Activated naive CD4-positive, alpha-beta T cell treated with anti-CD3 and anti-CD28 coated beads for 36 hours (primary cell): ENCODE data around the gene GPR78. TPM values are rescaled to one million over a fixed set of nuclear protein-coding genes. Genes with fewer than 3 reads are reported as not detected.
"Not testable (repeated sequence)": the region's sequence is repeated elsewhere in the genome, so short reads cannot be mapped to it uniquely, and the experiment has no call there.

ENCODE experiments used
- CTCF ChIA-PET: fragments of 350-600 bp; sonication (Branson Sonifier 250); formaldehyde crosslinking; loops from one replicate; lab custom pipeline; 2021; ENCODE audit warnings: antibody characterized with exemption; lab: Charles Lee
- DNase-seq: peaks from one replicate; pipeline ENCODE4 v3.0.0-alpha.2; 2020
- H3K27ac Mint-ChIP-seq: one replicate; pipeline ENCODE4 v1.8.0; 2021; ENCODE audit warnings: mild to moderate bottlenecking, mixed read lengths
- H3K27me3 Mint-ChIP-seq: one replicate; pipeline ENCODE4 v1.8.0; 2021; ENCODE audit warnings: low read depth, mixed read lengths
- H3K36me3 Mint-ChIP-seq: one replicate; pipeline ENCODE4 v1.8.0; 2021; ENCODE audit warnings: low read depth, mixed read lengths
- H3K4me1 Mint-ChIP-seq: one replicate; pipeline ENCODE4 v1.8.0; 2021; ENCODE audit warnings: low read depth, mixed read lengths
- H3K4me3 Mint-ChIP-seq: one replicate; pipeline ENCODE4 v1.8.0; 2021; ENCODE audit warnings: mild to moderate bottlenecking, moderate library complexity, mixed read lengths
- H3K9me3 Mint-ChIP-seq: one replicate; pipeline ENCODE4 v1.8.0; 2021; ENCODE audit warnings: mixed read lengths
- intact Hi-C: fragments of 100-400 bp; cut with micrococcal nuclease; formaldehyde crosslinking; loops from one replicate; pipeline ENCODE4 v1.15.1; 2023
- total RNA-seq, 2 experiments: library from RNA; stranded (reverse); gene quantifications; one replicate each; pipeline ENCODE4 v1.2.3, GENCODE V29; 2021

The GPR78 gene
- total RNA-seq, 2 experiments from 2014 or later = not detected

DNA sequence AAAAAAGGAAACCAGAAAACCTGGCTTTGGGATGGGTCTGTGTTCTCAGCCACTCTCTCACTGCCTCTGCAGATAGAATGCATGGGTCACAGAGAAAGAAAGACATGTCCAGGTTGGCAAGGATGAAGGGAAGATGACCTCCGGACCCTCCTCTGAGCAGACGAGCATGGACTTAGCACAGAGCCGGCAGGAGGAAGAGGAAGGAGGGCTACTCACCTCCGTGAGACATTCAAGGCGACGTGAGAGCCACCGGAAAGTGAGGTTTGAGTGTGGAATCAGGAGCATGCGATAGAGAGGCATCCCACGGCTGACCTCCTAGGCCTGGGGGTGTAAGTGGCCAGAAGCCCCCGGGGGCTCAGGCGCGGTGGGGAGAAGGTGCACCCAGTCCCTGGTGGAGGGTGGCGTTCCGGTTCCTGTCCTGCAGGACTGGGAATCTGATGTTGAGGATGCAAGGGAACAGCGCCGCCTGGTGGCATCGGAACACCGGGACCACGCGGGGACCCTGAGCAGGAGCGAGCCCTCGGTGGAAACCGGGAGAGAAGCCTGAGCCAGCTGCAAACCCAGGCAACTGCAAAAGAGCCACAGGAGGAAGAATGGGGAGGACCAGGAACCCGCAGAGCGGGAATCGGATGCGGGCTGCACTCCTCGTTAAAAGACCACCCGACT lies 50.2 kb downstream of the GPR78 start:
- DNase-seq, H3K36me3 Mint-ChIP-seq, intact Hi-C loops, H3K27ac Mint-ChIP-seq, H3K4me3 Mint-ChIP-seq, CTCF ChIA-PET, H3K4me1 Mint-ChIP-seq, H3K9me3 Mint-ChIP-seq, H3K27me3 Mint-ChIP-seq: not testable (repeated sequence)

DNA sequence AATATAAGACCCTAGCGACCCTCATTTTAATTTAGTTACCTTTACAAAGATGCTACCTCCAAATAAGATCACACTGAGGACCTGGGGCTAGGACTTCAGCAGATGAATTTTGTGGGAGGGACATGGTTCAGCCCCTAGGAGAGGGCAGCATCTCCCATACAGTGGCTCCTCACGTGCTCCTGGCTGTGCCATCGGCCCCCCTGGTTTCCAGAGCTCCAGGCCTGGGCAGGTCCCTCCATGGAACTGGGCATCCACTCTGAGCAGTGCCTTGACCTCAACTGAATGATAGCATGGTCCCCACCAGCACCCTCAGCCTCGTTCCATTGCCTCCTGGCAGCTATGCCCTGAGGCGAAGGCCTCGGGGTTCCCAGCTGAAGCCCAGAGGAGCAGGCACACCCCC lies 51.7 kb downstream of the GPR78 start:
- H3K36me3 Mint-ChIP-seq, H3K4me3 Mint-ChIP-seq, H3K4me1 Mint-ChIP-seq, CTCF ChIA-PET, H3K9me3 Mint-ChIP-seq, H3K27ac Mint-ChIP-seq, DNase-seq, intact Hi-C loops, H3K27me3 Mint-ChIP-seq: not testable (repeated sequence)

DNA sequence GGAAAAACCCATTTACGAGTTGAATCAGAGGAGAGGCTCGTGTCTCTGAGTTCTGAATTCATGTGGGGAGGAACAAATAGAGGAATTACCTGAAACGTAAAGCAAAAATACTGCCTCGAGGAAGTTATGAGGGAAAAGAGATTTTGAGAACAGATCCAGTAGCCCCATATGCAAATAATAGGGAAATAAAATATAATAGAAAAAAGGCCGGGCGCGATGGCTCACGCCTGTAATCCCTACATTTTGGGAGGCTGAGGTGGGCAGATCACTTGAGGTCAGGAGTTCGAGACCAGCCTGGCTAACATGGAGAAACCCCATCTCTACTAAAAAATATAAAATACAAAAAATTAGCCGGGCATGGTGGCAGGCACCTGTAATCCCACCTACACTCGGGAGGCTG lies 54.6 kb downstream of the GPR78 start:
- intact Hi-C loops, H3K27me3 Mint-ChIP-seq, CTCF ChIA-PET, H3K4me1 Mint-ChIP-seq, DNase-seq, H3K4me3 Mint-ChIP-seq, H3K9me3 Mint-ChIP-seq, H3K36me3 Mint-ChIP-seq, H3K27ac Mint-ChIP-seq: not testable (repeated sequence)

DNA sequence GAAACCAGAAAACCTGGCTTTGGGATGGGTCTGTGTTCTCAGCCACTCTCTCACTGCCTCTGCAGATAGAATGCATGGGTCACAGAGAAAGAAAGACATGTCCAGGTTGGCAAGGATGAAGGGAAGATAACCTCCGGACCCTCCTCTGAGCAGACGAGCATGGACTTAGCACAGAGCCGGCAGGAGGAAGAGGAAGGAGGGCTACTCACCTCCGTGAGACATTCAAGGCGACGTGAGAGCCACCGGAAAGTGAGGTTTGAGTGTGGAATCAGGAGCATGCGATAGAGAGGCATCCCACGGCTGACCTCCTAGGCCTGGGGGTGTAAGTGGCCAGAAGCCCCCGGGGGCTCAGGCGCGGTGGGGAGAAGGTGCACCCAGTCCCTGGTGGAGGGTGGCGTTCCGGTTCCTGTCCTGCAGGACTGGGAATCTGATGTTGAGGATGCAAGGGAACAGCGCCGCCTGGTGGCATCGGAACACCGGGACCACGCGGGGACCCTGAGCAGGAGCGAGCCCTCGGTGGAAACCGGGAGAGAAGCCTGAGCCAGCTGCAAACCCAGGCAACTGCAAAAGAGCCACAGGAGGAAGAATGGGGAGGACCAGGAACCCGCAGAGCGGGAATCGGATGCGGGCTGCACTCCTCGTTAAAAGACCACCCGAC lies 55.8 kb downstream of the GPR78 start:
- H3K36me3 Mint-ChIP-seq, H3K9me3 Mint-ChIP-seq, CTCF ChIA-PET, H3K4me1 Mint-ChIP-seq, DNase-seq, H3K4me3 Mint-ChIP-seq, H3K27me3 Mint-ChIP-seq, intact Hi-C loops, H3K27ac Mint-ChIP-seq: not testable (repeated sequence)

Other genes starting within 250 kb of the GPR78 start
- gene ACOX3, start 139.7 kb upstream of the GPR78 start, total RNA-seq = 10 to 100 TPM; 11.9 to 13.3 TPM
- 10 to 100 TPM; 13.1 to 14.5 TPM for gene TRMT44, start 139.6 kb upstream of the GPR78 start, total RNA-seq
- not detected for gene CPZ, start 12.4 kb downstream of the GPR78 start, total RNA-seq